Right cardiac atrium (tissue), 5 donors: ENCODE measurements around the gene PCDHA3. TPM values are rescaled to one million over a fixed set of nuclear protein-coding genes. Genes with fewer than 3 reads are reported as not detected.
"Not testable (repeated sequence)": the region's sequence is repeated elsewhere in the genome, so short reads cannot be mapped to it uniquely, and the experiment has no call there.

ENCODE experiments used
- ATAC-seq, 2 donors: fragments of 200-7000 bp; cut with Tn5 transposase; one replicate each; pipeline versions ENCODE4 v1.8.0 to v1.9.1; 2020; ENCODE audit warnings: moderate library complexity in 2 of 2, mild to moderate bottlenecking in 1 of 2
- DNase-seq, 3 donors: peaks; one replicate each; pipeline ENCODE4 v3.0.0-alpha.2; 2020
- H3K27ac ChIP-seq: one replicate; pipeline ENCODE4 v1.5.1; 2013; ENCODE audit warnings: mild to moderate bottlenecking, low read length, control low read depth, moderate library complexity
- H3K27me3 ChIP-seq: one replicate; pipeline ENCODE4 v1.6.1; 2013; ENCODE audit not compliant: control insufficient read depth, insufficient read depth
- H3K4me1 ChIP-seq: one replicate; pipeline ENCODE4 v1.6.1; 2013; ENCODE audit warnings: low read length; ENCODE audit not compliant: control insufficient read depth, insufficient read depth
- H3K4me3 ChIP-seq: one replicate; pipeline ENCODE4 v1.5.1; 2013; ENCODE audit warnings: low read length, control low read depth
- H3K9me3 ChIP-seq: one replicate; pipeline ENCODE4 v1.6.1; 2013; ENCODE audit warnings: low read length; ENCODE audit not compliant: control insufficient read depth
- WGBS: extraction: QIAGEN DNeasy Blood & Tissue Kit; methylation state at CpG from one replicate; pipeline ENCODE4 v1.1.7; 2013; 5-methylcytosine and 5-hydroxymethylcytosine counted together
- intact Hi-C, 4 donors: fragments of 100-400 bp; cut with DNase I; formaldehyde crosslinking; loops; one replicate each; pipeline versions ENCODE4 v1.11.0 to v1.14.0; 2022 to 2023
- polyA plus RNA-seq: library from polyadenylated mRNA; stranded (reverse); fragments of 200-250 nt; gene quantifications from one replicate; pipeline ENCODE4 v1.2.3, GENCODE V29; 2013
- total RNA-seq, 4 donors: library from RNA; stranded (reverse); fragmentation: NEBNext Ultra II Directional; extraction: Animal tissue kit (Norgen Biotek cat#: 25700); gene quantifications; one replicate each; pipeline ENCODE4 v1.2.1, GENCODE V29; 2021
- donor health status: healthy with polysubstance abuse.
- donor health status: DM: no; HTN: yes; CAD: no.
- donor health status: DM: no; HTN: no; CAD: no.
- donor health status: DM: no; HTN: yes; CAD: no; lungs with severe emphysema.
- donor health status: DM: yes; HTN: yes; CAD: no.

The PCDHA3 gene
- total and polyA plus RNA-seq, 5 donors = 0.07 to 0.40 (median 0.24) TPM

GRCh38 chr5:140795259-140795641 is 5.6 kb upstream of the PCDHA3 start:
- no peak overlapping the region for H3K27ac ChIP-seq
- no peak overlapping the region for H3K4me3 ChIP-seq
- H3K4me1 ChIP-seq = no peaks in the 10 kb centered on the region
- no peak for DNase-seq
- peaks cover 2% of the 10 kb centered on the region for H3K9me3 ChIP-seq
- ATAC-seq = no peak
- no peaks in the 10 kb centered on the region for H3K27me3 ChIP-seq
- WGBS = 19% methylated on average over 15 of the region's 15 CpGs
- intact Hi-C loops = no loop called here

GRCh38 chr5:140796072-140796717 is 4.7 kb upstream of the PCDHA3 start:
- H3K4me3 ChIP-seq, H3K9me3 ChIP-seq, H3K27ac ChIP-seq, H3K4me1 ChIP-seq, H3K27me3 ChIP-seq, intact Hi-C loops, ATAC-seq: not testable (repeated sequence)
- peak in 1 of 3 donors; percentile 50 for DNase-seq
- WGBS = 41% methylated on average over 72 of the region's 72 CpGs

GRCh38 chr5:140796718-140797095 is 4.2 kb upstream of the PCDHA3 start:
- H3K4me1 ChIP-seq = no peaks in the 10 kb centered on the region
- no peaks in the 10 kb centered on the region for H3K27me3 ChIP-seq
- peak in 1 of 3 donors; percentile 50 for DNase-seq
- no peak overlapping the region for H3K27ac ChIP-seq
- intact Hi-C loops = no loop called here
- whole genome bisulfite sequencing = 40% methylated on average over 39 of the region's 39 CpGs
- ATAC-seq = no peak
- H3K9me3 ChIP-seq = peaks cover 2% of the 10 kb centered on the region
- no peak overlapping the region for H3K4me3 ChIP-seq

GRCh38 chr5:140801494-140801841 is 611 bp downstream of the PCDHA3 start:
- Histone ChIP-seq H3K27ac (no peak overlapping the region), H3K4me1 (no peaks in the 10 kb centered on the region), H3K4me3 (no peak overlapping the region), H3K27me3 (no peaks in the 10 kb centered on the region), H3K9me3 (peaks cover 3% of the 10 kb centered on the region)
- DNase-seq (peak in 1 of 3 donors; percentile 21), ATAC-seq (no peak)
- intact Hi-C loops = no loop called here
- 8% methylated on average over 16 of the region's 16 CpGs for WGBS

GRCh38 chr5:140802381-140802780 is 1.5 kb downstream of the PCDHA3 start:
- H3K27ac ChIP-seq, H3K9me3 ChIP-seq, intact Hi-C loops, H3K27me3 ChIP-seq, H3K4me3 ChIP-seq, ATAC-seq, DNase-seq, H3K4me1 ChIP-seq: not testable (repeated sequence)
- WGBS = 34% methylated on average over 45 of the region's 45 CpGs

GRCh38 chr5:140802781-140803271 is 2.0 kb downstream of the PCDHA3 start:
- no peaks in the 10 kb centered on the region for H3K27me3 ChIP-seq
- no peak for DNase-seq
- H3K4me1 ChIP-seq = no peaks in the 10 kb centered on the region
- no peak overlapping the region for H3K27ac ChIP-seq
- intact Hi-C loops = no loop called here
- 36% methylated on average over 53 of the region's 53 CpGs for WGBS
- H3K9me3 ChIP-seq = peaks cover 3% of the 10 kb centered on the region
- ATAC-seq = no peak
- H3K4me3 ChIP-seq = no peak overlapping the region

GRCh38 chr5:140806834-140807775 is 6.2 kb downstream of the PCDHA3 start, which contains the start of gene PCDHA4:
Gene PCDHA4, plus strand, starts transcription at chr5:140807068.
- H3K27me3 ChIP-seq = no peaks in the 10 kb centered on the region
- intact Hi-C loops = no loop called here
- H3K4me3 ChIP-seq = no peak within 1 kb of the TSS
- WGBS = 15% methylated on average over 36 of the region's 47 CpGs
- peak in 1 of 2 donors; percentile 63 for ATAC-seq
- DNase-seq = peak in 2 of 3 donors; percentile 61 to 63
- H3K9me3 ChIP-seq = peaks cover 3% of the 10 kb centered on the region
- no peaks in the 10 kb centered on the region for H3K4me1 ChIP-seq
- H3K27ac ChIP-seq = no peak within 1 kb of the TSS

GRCh38 chr5:140808241-140808888 is 7.5 kb downstream of the PCDHA3 start:
- H3K4me1 ChIP-seq, H3K27me3 ChIP-seq, H3K9me3 ChIP-seq, intact Hi-C loops, ATAC-seq, H3K4me3 ChIP-seq, H3K27ac ChIP-seq: not testable (repeated sequence)
- peak in 1 of 3 donors; percentile 42 for DNase-seq
- WGBS = 50% methylated on average over 62 of the region's 62 CpGs

GRCh38 chr5:140808889-140809291 is 8.0 kb downstream of the PCDHA3 start:
- Histone ChIP-seq H3K27ac (no peak overlapping the region), H3K4me1 (no peaks in the 10 kb centered on the region), H3K9me3 (peaks cover 2% of the 10 kb centered on the region), H3K4me3 (no peak overlapping the region), H3K27me3 (no peaks in the 10 kb centered on the region)
- intact Hi-C loops = no loop called here
- WGBS = 56% methylated on average over 43 of the region's 43 CpGs
- no peak for ATAC-seq
- peak in 2 of 3 donors; percentile 23 to 38 for DNase-seq

GRCh38 chr5:140821375-140822280 is 20.8 kb downstream of the PCDHA3 start, which contains the start of gene PCDHA5:
Gene PCDHA5, plus strand, starts transcription at chr5:140821613.
- WGBS = 24% methylated on average over 39 of the region's 39 CpGs
- no peaks in the 10 kb centered on the region for H3K9me3 ChIP-seq
- no peak within 1 kb of the TSS for H3K4me3 ChIP-seq
- intact Hi-C loops = no loop called here
- H3K27me3 ChIP-seq = no peaks in the 10 kb centered on the region
- peak in 2 of 3 donors; percentile 33 to 59 for DNase-seq
- H3K4me1 ChIP-seq = no peaks in the 10 kb centered on the region
- H3K27ac ChIP-seq = no peak within 1 kb of the TSS
- no peak for ATAC-seq
